ENCODE measurements around the gene IL6ST.
A peak's percentile ranks its signal among the peaks of the same experiment; 100 is the strongest.

IL6ST gene

GRCh38 chr5:55921617-55922016 lies 73.1 kb downstream of the IL6ST start:
- in situ Hi-C loops (cut with HindIII; ENCODE audit: low sequenced_read_pairs), result no loop called here

GRCh38 chr5:55920784-55921183 lies 74.0 kb downstream of the IL6ST start:
- peak; percentile 55 for TF ChIP-seq CTCF (IDR thresholded peaks at IDR 0.05; ENCODE audit: low read depth, low read length, missing control alignments)
- in situ Hi-C loops (cut with HindIII; ENCODE audit: low sequenced_read_pairs), result no loop called here
- DNase-seq (ENCODE audit: low read depth), result no peak
- H3K4me3 ChIP-seq (ENCODE audit: low read depth, low read length), result no peak overlapping the region

More at GRCh38 chr5:55921617-55922016, 73.1 kb downstream of the IL6ST start:
- TF ChIP-seq CTCF (IDR thresholded peaks at IDR 0.05; ENCODE audit: low read depth, low read length, missing control alignments), result no peak
- no peak for DNase-seq (ENCODE audit: low read depth)
- no peak overlapping the region for H3K4me3 ChIP-seq (ENCODE audit: low read depth, low read length)

GRCh38 chr5:55919625-55920024 lies 75.1 kb downstream of the IL6ST start:
- H3K4me3 ChIP-seq (ENCODE audit: low read depth, low read length), result no peak overlapping the region
- DNase-seq (ENCODE audit: low read depth), result no peak
- no peak for TF ChIP-seq CTCF (IDR thresholded peaks at IDR 0.05; ENCODE audit: low read depth, low read length, missing control alignments)
- in situ Hi-C loops (cut with HindIII; ENCODE audit: low sequenced_read_pairs), result no loop called here

GRCh38 chr5:55918087-55919035 lies 76.4 kb downstream of the IL6ST start:
- in situ Hi-C loops (cut with HindIII; ENCODE audit: low sequenced_read_pairs), result no loop called here
- DNase-seq (ENCODE audit: low read depth), result no peak
- no peak for TF ChIP-seq CTCF (IDR thresholded peaks at IDR 0.05; ENCODE audit: low read depth, low read length, missing control alignments)
- no peak overlapping the region for H3K4me3 ChIP-seq (ENCODE audit: low read depth, low read length)

- H3K4me3 ChIP-seq (ENCODE audit: low read depth, low read length), result no peak overlapping the region
- no peak for DNase-seq (ENCODE audit: low read depth)
- in situ Hi-C loops (cut with HindIII; ENCODE audit: low sequenced_read_pairs), result no loop called here
- TF ChIP-seq CTCF (IDR thresholded peaks at IDR 0.05; ENCODE audit: low read depth, low read length, missing control alignments), result no peak
Observed at GRCh38 chr5:55917402-55918086, 77.2 kb downstream of the IL6ST start.

- DNase-seq (ENCODE audit: low read depth), result no peak
- no peak overlapping the region for H3K4me3 ChIP-seq (ENCODE audit: low read depth, low read length)
- TF ChIP-seq CTCF (IDR thresholded peaks at IDR 0.05; ENCODE audit: low read depth, low read length, missing control alignments), result no peak
- in situ Hi-C loops (cut with HindIII; ENCODE audit: low sequenced_read_pairs), result no loop called here
Observed at GRCh38 chr5:55916986-55917385, 77.8 kb downstream of the IL6ST start.
